ENCODE results near the gene MORC1.

DNA sequence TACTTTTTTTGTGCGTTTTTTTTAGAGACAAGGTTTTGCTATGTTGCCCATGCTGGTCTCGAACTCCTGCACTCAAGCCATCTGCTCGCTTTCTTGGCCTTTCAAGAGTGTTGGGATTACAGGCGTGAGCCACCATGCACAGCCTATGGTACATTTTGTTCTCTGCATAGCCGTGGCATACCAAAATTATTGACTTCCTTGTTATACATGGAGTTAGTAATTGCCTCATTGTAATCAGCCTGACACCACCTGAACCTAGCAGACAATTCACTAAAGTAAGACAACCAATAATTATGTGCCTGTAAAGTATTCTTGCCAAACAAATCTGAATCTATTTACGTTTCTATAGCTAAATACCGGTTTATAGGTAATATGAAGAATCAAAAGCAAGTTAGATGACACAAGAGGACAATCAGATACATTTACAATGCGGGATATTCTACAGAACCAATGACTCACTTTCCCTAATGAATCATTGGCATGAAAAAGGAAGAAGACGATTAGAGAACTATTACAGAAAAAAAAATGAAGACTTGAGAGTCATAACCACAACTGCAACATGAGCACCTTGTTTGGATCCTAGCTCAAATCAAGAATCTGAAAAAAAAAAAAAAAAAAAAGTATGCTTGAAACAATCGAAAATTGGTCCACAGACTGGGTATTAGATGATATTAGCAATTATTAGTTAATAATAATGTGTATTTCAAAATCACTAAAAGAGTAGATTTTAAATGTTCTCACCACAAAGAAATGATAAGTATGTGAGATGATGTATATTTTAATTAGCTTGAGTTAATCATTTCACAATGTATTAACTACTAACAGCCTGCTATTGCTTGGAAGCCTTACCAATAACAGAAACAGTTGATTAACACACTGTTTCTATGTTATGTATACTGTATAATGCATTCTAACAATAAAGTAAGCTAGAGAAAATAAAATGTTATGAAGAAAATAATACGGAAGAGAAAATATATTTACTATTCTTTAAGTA, 171.3 kb downstream of the MORC1 start:
- TF ChIP-seq, protein P1, sequence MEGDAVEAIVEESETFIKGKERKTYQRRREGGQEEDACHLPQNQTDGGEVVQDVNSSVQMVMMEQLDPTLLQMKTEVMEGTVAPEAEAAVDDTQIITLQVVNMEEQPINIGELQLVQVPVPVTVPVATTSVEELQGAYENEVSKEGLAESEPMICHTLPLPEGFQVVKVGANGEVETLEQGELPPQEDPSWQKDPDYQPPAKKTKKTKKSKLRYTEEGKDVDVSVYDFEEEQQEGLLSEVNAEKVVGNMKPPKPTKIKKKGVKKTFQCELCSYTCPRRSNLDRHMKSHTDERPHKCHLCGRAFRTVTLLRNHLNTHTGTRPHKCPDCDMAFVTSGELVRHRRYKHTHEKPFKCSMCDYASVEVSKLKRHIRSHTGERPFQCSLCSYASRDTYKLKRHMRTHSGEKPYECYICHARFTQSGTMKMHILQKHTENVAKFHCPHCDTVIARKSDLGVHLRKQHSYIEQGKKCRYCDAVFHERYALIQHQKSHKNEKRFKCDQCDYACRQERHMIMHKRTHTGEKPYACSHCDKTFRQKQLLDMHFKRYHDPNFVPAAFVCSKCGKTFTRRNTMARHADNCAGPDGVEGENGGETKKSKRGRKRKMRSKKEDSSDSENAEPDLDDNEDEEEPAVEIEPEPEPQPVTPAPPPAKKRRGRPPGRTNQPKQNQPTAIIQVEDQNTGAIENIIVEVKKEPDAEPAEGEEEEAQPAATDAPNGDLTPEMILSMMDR (IDR thresholded peaks at IDR 0.05; ENCODE audit: borderline replicate concordance, extremely low read depth, low read length, poor library complexity, severe bottlenecking) = no peak
- TF ChIP-seq EZH2 (IDR thresholded peaks at IDR 0.05; ENCODE audit: borderline replicate concordance, low read depth, low read length, severe bottlenecking) = no peak

Measured in DND-41 (cell line).